ENCODE data around the gene CRISPLD2.

DNA sequence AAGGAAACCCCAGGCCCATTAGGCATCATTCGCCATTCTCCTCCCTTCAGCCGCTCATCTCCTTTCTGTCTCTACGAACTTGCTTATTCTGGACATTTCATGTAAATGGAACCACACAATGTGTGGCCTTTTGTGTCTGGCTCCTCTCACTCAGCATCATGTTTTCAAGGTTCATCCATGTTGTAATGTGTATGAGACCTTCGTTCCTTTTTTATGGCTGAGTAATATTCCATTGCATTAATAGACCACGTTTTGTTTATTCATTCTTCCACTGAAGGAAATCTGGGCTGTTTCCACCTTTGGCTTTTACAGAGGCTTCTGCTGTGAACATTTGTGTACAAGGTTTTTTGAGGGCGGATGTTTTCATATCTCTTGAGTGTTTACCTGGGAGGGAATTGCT lies 3.2 kb downstream of the CRISPLD2 start:
- TF ChIP-seq, protein P1, sequence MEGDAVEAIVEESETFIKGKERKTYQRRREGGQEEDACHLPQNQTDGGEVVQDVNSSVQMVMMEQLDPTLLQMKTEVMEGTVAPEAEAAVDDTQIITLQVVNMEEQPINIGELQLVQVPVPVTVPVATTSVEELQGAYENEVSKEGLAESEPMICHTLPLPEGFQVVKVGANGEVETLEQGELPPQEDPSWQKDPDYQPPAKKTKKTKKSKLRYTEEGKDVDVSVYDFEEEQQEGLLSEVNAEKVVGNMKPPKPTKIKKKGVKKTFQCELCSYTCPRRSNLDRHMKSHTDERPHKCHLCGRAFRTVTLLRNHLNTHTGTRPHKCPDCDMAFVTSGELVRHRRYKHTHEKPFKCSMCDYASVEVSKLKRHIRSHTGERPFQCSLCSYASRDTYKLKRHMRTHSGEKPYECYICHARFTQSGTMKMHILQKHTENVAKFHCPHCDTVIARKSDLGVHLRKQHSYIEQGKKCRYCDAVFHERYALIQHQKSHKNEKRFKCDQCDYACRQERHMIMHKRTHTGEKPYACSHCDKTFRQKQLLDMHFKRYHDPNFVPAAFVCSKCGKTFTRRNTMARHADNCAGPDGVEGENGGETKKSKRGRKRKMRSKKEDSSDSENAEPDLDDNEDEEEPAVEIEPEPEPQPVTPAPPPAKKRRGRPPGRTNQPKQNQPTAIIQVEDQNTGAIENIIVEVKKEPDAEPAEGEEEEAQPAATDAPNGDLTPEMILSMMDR (IDR thresholded peaks at IDR 0.05; ENCODE audit: poor library complexity, severe bottlenecking): no peak
- no peak for TF ChIP-seq EZH2 (IDR thresholded peaks at IDR 0.05; ENCODE audit: borderline replicate concordance, insufficient read depth, low read length, poor library complexity, severe bottlenecking)
